Astrocyte (in vitro differentiated cells and primary cell): Measurements from ENCODE around the gene CPOX. TPM values are rescaled to one million over a fixed set of nuclear protein-coding genes. Genes with fewer than 3 reads are reported as not detected.
"Not testable (repeated sequence)": the region's sequence is repeated elsewhere in the genome, so short reads cannot be mapped to it uniquely, and the experiment has no call there.

ENCODE experiments used
- DNase-seq: peaks from one replicate; pipeline ENCODE4 v3.0.0-alpha.2; 2010; ENCODE audit warnings: low read depth
- FAIRE-seq: peaks from 2 replicates; lab custom pipeline; 2011; peaks lifted over from hg19 to GRCh38; lab: Jason Lieb, UNC
- H2AFZ ChIP-seq: 2 replicates; pipeline ENCODE4 v1.6.0; 2012; ENCODE audit warnings: low read depth, low read length, inconsistent platforms
- H3K27ac ChIP-seq: 2 replicates; pipeline ENCODE4 v1.5.1; 2011; ENCODE audit warnings: low read depth, low read length, inconsistent platforms
- H3K27me3 ChIP-seq: 2 replicates; pipeline ENCODE4 v1.6.0; 2011; ENCODE audit warnings: low read length, inconsistent platforms; ENCODE audit not compliant: insufficient read depth
- H3K36me3 ChIP-seq: 2 replicates; pipeline ENCODE4 v1.5.1; 2011; ENCODE audit warnings: low read length, inconsistent platforms; ENCODE audit not compliant: insufficient read depth
- H3K4me1 ChIP-seq: 2 replicates; pipeline ENCODE4 v1.5.1; 2011; ENCODE audit warnings: low read length, inconsistent platforms; ENCODE audit not compliant: insufficient read depth
- H3K4me2 ChIP-seq: 2 replicates; pipeline ENCODE4 v1.6.0; 2012; ENCODE audit warnings: low read length, inconsistent platforms
- H3K4me3 ChIP-seq: 2 replicates; pipeline ENCODE4 v1.5.1; 2011; ENCODE audit warnings: low read depth, mild to moderate bottlenecking, low read length, inconsistent platforms; ENCODE audit not compliant: insufficient read depth
- H3K79me2 ChIP-seq: 2 replicates; pipeline ENCODE4 v1.6.0; 2012; ENCODE audit warnings: mild to moderate bottlenecking, low read length, inconsistent platforms; ENCODE audit not compliant: insufficient read depth
- H3K9ac ChIP-seq: 2 replicates; pipeline ENCODE4 v1.6.0; 2012; ENCODE audit warnings: mild to moderate bottlenecking, low read length, inconsistent platforms
- H3K9me3 ChIP-seq: 2 replicates; pipeline ENCODE4 v1.5.1; 2012; ENCODE audit warnings: low read depth, mild to moderate bottlenecking, low read length, inconsistent platforms; ENCODE audit not compliant: insufficient read depth
- H4K20me1 ChIP-seq: 2 replicates; pipeline ENCODE4 v1.6.0; 2012; ENCODE audit warnings: low read length, inconsistent platforms; ENCODE audit not compliant: insufficient read depth
- H3K27ac Mint-ChIP-seq: one replicate; pipeline ENCODE4 v1.8.0; 2021; ENCODE audit warnings: mild to moderate bottlenecking, mixed read lengths; ENCODE audit not compliant: unreplicated experiment
- H3K27me3 Mint-ChIP-seq: one replicate; pipeline ENCODE4 v1.8.0; 2021; ENCODE audit warnings: low read depth, mixed read lengths; ENCODE audit not compliant: unreplicated experiment
- H3K36me3 Mint-ChIP-seq: one replicate; pipeline ENCODE4 v1.8.0; 2021; ENCODE audit warnings: low read depth, mixed read lengths; ENCODE audit not compliant: unreplicated experiment
- H3K4me1 Mint-ChIP-seq: one replicate; pipeline ENCODE4 v1.8.0; 2021; ENCODE audit warnings: low read depth, mixed read lengths; ENCODE audit not compliant: unreplicated experiment
- H3K4me3 Mint-ChIP-seq: one replicate; pipeline ENCODE4 v1.8.0; 2021; ENCODE audit warnings: mild to moderate bottlenecking, moderate library complexity, mixed read lengths; ENCODE audit not compliant: unreplicated experiment
- H3K9me3 Mint-ChIP-seq: one replicate; pipeline ENCODE4 v1.8.0; 2021; ENCODE audit warnings: mild to moderate bottlenecking, mixed read lengths; ENCODE audit not compliant: unreplicated experiment
- CTCF ChIP-seq: IDR thresholded peaks from 2 replicates; pipeline ENCODE4 v1.5.1; 2011; ENCODE audit warnings: low read depth, mild to moderate bottlenecking, inconsistent platforms, low read length, moderate library complexity; ENCODE audit not compliant: insufficient read depth
- EZH2 ChIP-seq: IDR thresholded peaks from 2 replicates; pipeline ENCODE4 v1.6.1; 2012; ENCODE audit warnings: mild to moderate bottlenecking, low read length, inconsistent platforms; ENCODE audit not compliant: insufficient read depth
- total RNA-seq: library from RNA; stranded (reverse); gene quantifications from 2 replicates; pipeline ENCODE4 v1.2.1, GENCODE V29; 2021

CPOX gene
- total RNA-seq, 1 donor from 2014 or later = 23.7 TPM

DNA sequence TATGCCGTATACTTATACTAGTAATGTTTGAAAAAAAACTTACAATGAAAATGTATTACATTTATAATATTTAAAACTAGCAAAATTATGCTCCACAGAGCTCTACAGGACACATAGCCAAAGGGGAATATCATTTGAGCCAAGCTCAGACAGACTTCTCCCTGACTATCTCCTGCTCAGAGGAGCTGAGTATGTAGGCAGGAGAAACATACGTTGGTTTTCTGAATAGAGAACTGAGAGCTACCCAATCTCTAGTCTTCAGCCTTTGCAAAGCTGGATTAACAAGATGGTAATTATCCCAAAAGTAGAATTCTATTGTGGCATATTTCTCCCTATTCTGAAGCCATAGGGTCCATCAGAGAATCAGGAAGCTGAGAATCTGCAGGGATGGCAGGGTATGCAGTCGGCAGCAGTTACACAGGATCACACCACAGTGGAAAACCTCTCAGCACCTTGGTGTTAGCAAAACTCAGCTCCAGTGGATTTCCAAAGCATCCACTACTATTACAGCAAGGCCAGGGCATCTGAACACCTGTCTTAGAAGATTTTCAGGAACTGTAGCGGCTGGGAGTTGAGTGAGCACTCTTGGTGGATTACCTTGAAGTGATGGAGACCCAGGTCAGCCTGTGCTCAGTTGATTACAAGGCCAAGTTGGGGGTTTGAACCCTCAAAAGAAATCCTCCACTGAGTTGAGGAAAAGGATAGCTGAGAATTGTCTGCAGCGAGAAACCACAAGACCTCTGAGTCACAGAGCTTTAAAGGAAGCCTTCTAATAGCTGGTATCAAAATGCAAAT, 31.5 kb downstream of the CPOX start:
- no peaks in the 10 kb centered on the region for H3K9me3 ChIP-seq
- no peaks in the 10 kb centered on the region for H3K79me2 ChIP-seq
- no peaks in the 10 kb centered on the region for H3K27me3 Mint-ChIP-seq
- no peaks in the 10 kb centered on the region for H4K20me1 ChIP-seq
- DNase-seq (peak; percentile 35), FAIRE-seq (no peak)
- H3K4me2 ChIP-seq = peak overlapping the region; percentile 2
- peaks cover 19% of the 10 kb centered on the region for H3K4me1 Mint-ChIP-seq
- H3K27ac Mint-ChIP-seq = no peak overlapping the region
- no peak overlapping the region for H3K27ac ChIP-seq
- no peak overlapping the region for H3K4me3 ChIP-seq
- no peaks in the 10 kb centered on the region for H3K9me3 Mint-ChIP-seq
- no peaks in the 10 kb centered on the region for H3K36me3 Mint-ChIP-seq
- no peak overlapping the region for H3K9ac ChIP-seq
- TF ChIP-seq CTCF = no peak
- TF ChIP-seq EZH2 = no peak
- H3K4me3 Mint-ChIP-seq = no peak overlapping the region
- no peaks in the 10 kb centered on the region for H3K27me3 ChIP-seq
- no peak overlapping the region for H2AFZ ChIP-seq
- H3K36me3 ChIP-seq = no peaks in the 10 kb centered on the region
- H3K4me1 ChIP-seq = peaks cover 4% of the 10 kb centered on the region

- H3K9ac ChIP-seq = no peak overlapping the region
- Mint-ChIP-seq H3K36me3 (no peaks in the 10 kb centered on the region), H3K27me3 (no peaks in the 10 kb centered on the region), H3K4me1 (peaks cover 19% of the 10 kb centered on the region), H3K4me3 (no peak overlapping the region), H3K9me3 (no peaks in the 10 kb centered on the region), H3K27ac (no peak overlapping the region)
- H3K36me3 ChIP-seq = no peaks in the 10 kb centered on the region
- peaks cover 2% of the 10 kb centered on the region for H3K27me3 ChIP-seq
- H2AFZ ChIP-seq = no peak overlapping the region
- no peak for TF ChIP-seq EZH2
- no peak for TF ChIP-seq CTCF
- H3K79me2 ChIP-seq = no peaks in the 10 kb centered on the region
- no peaks in the 10 kb centered on the region for H4K20me1 ChIP-seq
- DNase-seq (no peak), FAIRE-seq (no peak)
- H3K4me3 ChIP-seq = no peak overlapping the region
- no peak overlapping the region for H3K4me2 ChIP-seq
- peaks cover 4% of the 10 kb centered on the region for H3K4me1 ChIP-seq
- no peak overlapping the region for H3K27ac ChIP-seq
- H3K9me3 ChIP-seq = no peaks in the 10 kb centered on the region
Observed at GRCh38 chr3:98560911-98561310, 32.5 kb downstream of the CPOX start.

DNA sequence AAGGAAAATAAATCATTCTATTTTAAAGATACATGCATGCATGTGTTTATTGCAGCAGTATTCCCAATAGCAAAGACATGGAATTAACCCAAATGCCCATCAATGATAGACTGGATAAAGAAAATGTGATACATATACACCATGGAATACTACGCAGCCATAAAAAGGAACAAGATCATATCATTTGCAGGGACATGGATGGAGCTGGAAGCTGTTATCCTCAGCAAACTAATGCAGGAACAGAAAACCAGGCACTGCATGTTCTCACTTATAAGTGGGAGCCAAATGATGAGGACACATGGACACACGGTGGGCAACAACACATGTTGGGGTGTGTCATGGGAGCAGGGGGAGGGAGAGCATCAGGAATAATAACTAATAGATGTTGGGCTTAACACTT, 33.6 kb downstream of the CPOX start:
- H2AFZ ChIP-seq, H3K36me3 ChIP-seq, H3K36me3 Mint-ChIP-seq, H3K27ac ChIP-seq, H3K4me3 Mint-ChIP-seq, H3K4me3 ChIP-seq, DNase-seq, H3K9me3 ChIP-seq, H3K27me3 ChIP-seq, H3K4me2 ChIP-seq, H3K27ac Mint-ChIP-seq, FAIRE-seq, H4K20me1 ChIP-seq, H3K9ac ChIP-seq, H3K4me1 ChIP-seq, H3K9me3 Mint-ChIP-seq, H3K79me2 ChIP-seq, H3K27me3 Mint-ChIP-seq: not testable (repeated sequence)
- H3K4me1 Mint-ChIP-seq = peaks cover 15% of the 10 kb centered on the region
